NB4 (cell line): ENCODE measurements around the gene MUC15.

Experiments
- CTCF ChIP-seq: IDR thresholded peaks from one replicate; pipeline ENCODE4 v1.5.1; 2012; ENCODE audit warnings: low read depth, low read length
- POLR2A ChIP-seq: IDR thresholded peaks from 2 replicates; pipeline ENCODE4 v1.6.1; 2011; ENCODE audit warnings: mild to moderate bottlenecking; ENCODE audit not compliant: insufficient read length; ENCODE audit errors: extremely low read depth

- TF ChIP-seq POLR2A (no peak), CTCF (no peak)
Observed at GRCh38 chr11:26569646-26570045, 2.4 kb downstream of the MUC15 start.
